ENCODE measurements around the gene GPC6.

Gene GPC6

DNA sequence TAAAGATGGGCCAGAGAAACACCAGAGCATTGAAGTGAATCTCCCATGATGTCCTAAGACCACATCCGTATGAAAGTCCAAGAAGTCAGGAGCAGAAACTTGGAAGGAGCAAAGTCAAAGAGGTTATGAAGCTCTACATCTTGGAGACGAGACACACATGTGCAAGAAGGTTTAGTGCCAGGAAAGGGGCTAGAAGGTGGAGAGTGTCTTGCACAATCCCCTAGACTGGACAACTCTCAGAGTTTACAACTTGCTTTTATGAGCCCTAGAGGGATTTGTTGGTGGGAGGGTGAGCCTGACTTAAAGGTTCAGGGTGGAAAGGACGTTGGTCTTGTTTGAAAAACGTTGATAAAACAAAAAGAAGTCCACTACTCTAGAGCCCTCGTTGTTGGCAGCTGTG, 150.6 kb downstream of the GPC6 start:
- DNase-seq (ENCODE audit: low read depth), result no peak

DNA sequence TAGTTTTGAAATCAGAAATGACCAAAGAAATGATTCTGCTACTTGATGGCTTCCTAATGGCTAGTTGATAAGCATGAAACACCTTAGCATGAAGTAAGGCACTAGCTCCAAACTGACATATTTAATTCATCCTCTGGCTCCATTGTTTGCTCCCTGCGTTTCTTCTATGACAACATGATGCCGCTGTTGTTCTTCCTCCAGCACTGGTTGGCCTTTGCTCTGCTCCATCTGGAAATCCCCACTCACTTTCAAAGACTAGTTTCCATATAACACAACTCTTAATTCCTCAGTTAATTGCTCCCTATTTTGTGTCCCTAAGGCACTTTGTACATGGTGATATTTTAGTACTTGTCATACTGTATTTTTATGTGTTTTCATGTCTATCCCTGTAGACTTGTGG, 151.6 kb downstream of the GPC6 start:
- DNase-seq (ENCODE audit: low read depth), result no peak

DNA sequence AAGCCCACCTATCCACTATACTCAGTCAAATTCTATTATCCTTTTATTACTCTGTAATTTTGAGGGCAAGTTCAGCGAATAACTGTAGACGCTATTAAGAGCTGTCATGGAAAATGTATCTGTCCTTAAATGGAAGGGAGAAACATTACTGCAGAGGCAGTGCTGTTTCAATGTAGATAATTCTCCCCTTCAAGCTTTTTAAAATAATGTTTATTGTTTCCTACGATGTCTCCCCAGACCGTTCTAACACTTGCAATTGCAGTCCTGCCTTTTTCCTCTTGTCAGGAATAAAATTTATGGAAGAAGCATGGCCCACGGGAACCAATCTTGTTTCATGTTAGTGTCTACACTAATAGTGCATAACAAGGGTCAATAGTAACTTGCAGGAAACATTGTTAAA, 159.5 kb downstream of the GPC6 start:
- DNase-seq (ENCODE audit: low read depth), result no peak

DNA sequence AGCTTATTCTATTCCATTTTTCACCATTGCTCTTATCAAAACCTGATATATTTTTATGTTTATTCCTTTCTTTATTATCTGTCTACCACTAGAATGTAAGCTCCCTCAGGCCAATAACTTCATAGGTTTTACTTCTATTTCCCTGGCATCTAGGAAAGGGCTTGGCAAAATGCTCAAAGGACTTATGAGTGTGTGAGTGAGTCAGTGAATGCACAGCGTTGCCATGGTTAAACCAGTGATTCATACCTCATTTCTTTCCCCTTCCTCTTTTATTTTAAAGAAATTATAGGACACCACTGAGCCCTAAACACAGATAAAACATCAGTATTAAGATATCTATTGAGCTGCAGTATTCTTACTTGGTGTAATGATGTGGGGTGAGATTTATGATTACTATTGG, 162.1 kb downstream of the GPC6 start:
- no peak for DNase-seq (ENCODE audit: low read depth)

DNA sequence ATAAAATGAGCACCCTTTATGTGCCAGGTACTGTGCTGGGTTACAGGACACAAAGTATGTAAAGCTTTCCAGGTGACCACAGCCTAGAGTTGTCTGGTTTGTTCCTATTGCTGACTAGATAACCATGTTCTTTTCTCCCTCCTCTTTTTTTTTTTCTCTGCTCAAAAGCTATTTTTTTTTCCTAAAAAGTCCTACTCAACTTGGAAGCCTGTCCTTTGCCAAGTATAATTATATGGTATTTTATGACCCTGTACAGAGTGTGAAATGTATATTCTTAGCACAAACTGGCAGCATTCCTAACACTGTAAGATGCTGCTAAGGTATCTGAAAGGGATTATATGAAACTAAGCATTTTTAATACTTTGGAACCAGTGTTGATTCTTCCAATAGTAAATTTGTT, 171.0 kb downstream of the GPC6 start:
- DNase-seq (ENCODE audit: low read depth), result no peak

DNA sequence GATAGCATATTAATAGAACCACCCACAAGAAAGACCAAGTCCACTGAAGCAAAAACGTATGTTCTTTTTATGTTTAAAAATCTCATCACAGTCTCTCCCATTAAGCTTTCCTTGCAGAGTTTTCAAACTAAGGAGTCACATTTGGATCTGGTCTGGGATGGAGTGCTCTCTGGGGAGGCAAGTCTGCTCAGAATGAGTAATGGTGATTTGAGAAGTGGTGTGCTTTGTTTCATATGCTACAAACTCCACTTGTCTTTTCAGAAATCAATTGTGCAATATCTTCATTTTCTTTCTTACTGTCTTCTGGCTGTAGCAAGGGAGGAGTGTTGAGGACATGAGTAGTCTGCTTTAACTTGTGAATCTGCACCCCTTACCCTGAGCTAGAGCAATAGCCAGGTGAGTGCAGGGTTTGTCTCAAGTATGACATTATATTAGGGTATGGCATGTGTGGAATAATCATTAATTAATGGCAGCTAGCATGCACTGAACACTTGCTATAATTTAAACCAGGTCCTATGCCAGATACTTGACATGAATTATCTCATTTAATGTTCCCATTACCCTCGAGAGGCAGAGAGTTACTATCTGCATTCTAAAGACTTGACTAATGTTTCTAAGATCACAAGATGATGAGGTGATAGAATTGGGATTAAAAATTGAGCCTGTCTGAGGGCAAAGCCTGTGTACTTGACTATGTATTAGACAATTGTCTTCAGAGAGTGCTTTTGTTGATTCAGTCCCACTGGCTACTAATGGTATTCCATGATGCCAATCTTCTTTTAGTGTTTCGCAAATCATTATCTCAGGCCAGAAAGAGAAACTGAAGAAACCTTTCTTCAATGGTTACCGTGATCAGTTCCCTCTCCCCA, 171.8 kb downstream of the GPC6 start:
- no peak for DNase-seq (ENCODE audit: low read depth)

DNA sequence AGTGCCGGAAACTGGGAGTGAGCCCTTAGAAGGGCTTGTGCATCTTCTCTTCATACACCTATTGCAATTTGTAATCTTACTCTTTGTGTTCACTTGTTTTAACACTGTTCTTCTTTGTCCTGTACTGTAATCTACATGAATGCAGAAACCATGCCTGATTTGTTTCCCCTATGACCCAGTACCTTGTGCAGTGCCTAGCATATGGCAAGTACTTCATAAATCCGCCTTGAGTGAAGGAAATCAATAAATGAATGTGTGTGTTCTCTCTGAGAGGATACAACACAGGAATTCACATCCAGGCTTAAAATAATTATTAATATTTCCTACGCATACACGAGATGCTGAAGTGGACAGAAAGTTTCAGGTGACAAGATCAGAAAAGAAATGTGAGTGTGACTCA, 172.6 kb downstream of the GPC6 start:
- no peak for DNase-seq (ENCODE audit: low read depth)

DNA sequence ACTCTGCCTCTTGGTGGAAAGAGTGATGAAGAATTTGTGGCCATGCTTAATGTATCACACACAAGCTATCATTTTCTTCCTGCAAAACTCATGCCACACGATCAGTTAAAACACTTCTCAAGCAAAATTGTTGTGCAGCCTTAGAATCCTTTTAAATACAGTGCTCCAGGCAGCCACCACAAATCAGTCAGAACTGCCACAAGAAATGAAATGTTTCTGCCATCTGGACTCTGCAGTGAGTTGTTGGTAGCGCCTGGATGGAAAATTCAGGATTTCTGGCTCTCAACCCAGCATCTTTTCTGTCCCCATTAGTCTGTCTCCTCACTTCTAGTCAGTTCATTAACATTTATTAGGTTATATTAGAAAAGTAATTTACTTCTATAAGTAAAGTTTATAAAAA, 179.5 kb downstream of the GPC6 start:
- no peak for DNase-seq (ENCODE audit: low read depth)

DNA sequence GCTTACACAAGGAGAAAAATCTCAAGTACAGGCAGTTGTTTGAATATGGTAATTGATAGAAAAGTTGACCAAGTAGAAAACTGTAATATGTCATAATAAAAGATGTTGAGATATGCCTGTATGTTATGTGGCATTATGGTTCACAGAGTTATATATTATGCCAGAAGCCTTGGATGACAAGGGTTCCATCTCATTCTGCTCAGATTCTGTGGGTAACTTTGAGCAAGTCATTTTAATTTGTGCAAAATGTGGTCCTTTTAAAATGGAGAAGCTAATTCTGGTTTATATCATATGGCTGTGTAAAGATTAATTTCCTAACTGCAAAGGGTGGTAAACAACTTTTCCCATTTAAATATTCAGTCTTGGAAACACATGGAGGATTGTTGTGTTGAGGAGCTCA, 180.9 kb downstream of the GPC6 start:
- no peak for DNase-seq (ENCODE audit: low read depth)

DNA sequence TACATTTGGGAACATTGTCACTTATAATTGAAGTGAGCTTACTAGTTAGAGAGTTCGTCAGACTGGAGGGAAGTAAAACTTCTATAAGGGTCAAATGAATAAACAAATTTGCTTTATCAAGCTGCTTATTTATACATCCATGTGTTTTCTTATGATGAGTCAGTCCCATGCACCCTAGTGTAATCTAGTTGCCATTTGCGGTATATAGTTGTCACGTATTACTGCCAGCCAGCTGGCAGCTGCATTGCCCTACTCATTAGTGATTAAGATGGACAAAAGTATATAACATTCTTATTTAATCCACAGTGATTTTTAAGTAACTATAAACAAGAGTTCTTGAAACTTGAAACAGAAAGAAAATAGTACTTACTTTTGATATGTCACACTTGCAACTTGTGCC, 182.4 kb downstream of the GPC6 start:
- no peak for DNase-seq (ENCODE audit: low read depth)

DNA sequence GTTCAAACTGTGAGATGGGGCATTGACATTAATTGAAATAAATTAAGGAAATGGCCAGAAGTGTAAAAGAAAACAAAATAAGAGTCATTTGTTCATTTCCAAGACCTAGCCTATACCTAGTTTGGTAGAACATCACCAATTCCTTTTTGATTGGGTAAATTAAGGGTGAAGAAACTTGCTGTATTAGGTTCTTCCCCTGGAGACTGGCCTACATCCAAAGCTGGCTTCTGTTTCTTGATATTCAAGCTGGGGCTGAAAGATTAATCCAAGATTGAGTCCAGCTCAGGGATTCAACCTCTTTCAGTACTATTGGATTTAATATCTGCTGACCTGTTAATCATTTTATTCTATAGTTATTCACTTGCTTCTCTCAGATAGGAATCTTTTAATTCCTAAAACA, 183.2 kb downstream of the GPC6 start:
- no peak for DNase-seq (ENCODE audit: low read depth)

DNA sequence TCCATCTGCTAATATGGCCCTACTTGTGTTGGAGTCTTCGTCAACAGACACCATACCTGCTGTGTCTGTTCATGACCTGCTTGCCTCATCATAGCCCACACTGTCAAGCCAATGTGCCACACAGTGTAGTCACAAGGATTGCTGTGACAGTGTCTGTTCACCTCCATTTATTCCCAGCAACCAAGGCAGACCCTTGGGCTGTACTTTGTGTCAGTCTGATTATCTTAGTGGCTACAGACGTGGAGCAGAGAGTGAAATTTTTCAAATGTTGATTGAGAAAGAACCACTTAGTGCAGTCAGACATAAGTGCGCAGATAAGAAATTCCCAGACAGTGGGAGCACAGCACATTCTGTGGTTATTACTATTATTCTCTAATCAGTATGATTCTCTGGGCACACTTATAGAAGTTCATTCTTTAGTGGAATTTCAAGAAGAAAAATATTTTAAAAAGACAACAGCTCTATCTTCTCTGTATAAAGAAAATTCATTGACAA, 184.6 kb downstream of the GPC6 start:
- no peak for DNase-seq (ENCODE audit: low read depth)

DNA sequence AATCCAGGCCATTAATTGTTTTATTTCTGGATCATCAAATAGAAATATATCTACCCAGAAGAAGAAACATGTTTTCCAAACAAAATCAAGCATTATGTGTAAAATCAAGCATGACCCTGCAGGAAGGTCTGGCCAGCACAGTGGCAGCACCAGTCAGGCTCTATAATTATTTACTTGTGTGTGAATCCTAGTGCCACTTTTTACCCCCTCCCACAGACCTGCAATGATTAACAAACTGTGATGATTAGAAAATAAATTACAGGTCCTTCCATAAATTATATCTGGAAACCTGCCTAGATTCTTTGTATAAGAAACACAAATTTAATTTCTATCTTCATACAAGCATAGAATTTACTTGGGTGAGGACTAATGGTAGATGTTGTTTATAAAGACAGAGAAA, 186.1 kb downstream of the GPC6 start:
- DNase-seq (ENCODE audit: low read depth), result no peak

DNA sequence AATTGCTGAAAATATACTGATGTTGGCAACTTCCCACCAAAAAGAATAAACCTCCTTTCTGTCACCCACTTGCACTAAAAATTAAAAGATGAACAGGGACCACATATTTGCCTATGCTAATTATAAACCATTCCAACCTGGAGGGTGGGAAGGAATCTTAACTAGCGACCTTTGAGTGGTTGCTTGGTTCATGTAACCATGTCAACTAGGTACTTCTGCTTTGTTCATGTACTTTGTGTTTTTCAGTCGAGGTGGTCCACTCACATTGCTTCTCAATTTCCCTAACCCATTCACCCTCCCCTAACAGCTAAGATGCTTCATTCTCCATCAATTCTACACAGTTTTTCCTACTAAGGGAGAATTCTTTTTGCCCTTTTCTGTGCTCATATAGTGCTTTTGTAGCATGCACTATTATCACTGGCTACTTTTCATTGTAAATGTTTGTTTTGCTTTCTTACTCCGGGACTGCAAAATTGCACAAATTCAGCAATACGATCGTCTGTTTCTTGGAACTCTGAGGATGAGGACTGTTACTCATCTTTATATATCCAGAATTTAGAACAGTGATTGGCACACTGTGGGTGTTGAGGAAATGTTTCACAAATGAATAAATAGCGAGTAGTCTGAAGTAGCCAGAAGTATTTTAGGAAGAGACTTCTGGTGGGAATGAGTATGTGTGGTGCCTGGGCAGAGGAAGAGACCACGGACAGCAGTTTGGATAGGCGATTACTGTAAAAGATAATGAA, 187.5 kb downstream of the GPC6 start:
- no peak for DNase-seq (ENCODE audit: low read depth)

DNA sequence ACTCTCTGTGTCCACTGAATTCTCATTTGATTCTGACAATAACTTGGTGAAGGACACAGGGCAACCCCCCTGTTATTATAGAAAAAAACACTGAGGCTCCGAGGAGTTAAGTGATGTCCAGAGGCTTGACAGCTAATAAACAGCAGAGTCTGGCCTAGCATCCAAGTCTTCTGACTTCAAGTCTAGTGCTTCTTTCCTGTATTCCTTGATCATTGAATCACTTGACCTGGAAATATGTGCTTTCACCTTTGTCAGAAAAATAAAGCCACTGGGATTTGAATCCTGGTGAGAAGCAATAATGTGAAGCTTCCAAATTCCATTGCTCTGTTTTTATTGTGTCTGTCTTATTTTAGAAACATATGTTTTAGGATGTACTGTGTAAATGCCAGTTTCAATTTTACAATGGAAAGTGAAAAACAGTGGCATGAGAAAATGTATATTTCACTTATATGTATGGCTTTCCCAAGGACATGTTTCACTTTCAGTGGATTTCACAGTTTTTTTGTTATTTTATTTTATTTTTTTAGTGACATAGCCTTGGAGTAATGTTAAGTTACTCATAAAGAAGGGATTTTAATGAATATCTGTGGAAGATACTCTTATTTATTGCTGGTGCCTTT, 190.2 kb downstream of the GPC6 start:
- no peak for DNase-seq (ENCODE audit: low read depth)

DNA sequence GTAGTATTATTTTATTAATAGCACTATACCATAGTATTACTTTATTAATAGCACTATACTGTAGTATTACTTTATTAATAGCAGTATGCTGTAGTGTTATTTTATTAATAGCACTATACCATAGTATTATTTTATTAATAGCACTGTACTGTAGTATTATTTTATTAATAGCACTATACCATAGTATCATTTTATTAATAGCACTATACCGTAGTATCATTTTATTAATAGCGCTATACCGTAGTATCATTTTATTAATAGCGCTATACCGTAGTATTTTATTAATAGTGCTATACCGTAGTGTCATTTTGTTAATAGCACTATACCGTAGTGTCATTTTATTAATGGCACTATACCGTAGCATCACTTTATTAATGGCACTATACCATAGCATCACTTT, 191.8 kb downstream of the GPC6 start:
- no peak for DNase-seq (ENCODE audit: low read depth)

DNA sequence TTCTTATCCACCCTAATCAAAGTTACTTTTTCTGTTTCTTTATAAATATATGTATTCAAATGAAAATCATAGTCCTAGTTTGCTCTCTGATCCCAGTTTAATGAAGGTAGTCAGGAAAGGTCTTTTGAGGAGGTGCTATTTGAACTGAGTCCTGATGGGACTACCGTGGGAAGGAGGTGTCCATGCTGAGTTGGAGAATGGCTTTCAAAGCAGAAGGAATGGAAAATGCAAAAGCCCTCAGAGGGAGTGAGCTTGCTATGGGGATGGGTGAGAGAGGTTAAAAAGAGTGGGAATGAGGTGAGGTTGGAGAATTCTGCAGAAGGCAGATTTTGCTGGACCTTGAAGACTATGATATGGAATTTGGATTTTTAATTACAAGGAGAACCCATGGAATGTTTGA, 193.6 kb downstream of the GPC6 start:
- no peak for DNase-seq (ENCODE audit: low read depth)

DNA sequence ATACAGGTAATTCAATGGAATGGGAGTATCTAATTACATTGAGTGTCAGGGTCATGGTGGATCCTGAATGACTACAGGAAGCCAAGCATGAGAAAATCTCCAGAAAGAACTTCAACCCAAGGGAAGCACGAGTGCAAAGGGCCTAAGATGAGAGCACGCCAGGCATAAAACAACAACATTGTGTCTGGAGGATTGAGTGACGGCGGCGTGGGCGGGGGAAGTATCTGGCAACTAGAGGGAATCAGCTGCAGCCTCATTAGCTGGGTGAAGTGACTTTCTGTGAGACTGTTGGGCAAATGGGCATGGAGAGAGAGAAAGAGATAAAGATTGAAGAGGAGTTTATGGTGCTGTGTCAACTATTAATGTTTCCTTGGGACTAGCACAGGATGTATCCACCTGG, 194.3 kb downstream of the GPC6 start:
- DNase-seq (ENCODE audit: low read depth), result no peak

DNA sequence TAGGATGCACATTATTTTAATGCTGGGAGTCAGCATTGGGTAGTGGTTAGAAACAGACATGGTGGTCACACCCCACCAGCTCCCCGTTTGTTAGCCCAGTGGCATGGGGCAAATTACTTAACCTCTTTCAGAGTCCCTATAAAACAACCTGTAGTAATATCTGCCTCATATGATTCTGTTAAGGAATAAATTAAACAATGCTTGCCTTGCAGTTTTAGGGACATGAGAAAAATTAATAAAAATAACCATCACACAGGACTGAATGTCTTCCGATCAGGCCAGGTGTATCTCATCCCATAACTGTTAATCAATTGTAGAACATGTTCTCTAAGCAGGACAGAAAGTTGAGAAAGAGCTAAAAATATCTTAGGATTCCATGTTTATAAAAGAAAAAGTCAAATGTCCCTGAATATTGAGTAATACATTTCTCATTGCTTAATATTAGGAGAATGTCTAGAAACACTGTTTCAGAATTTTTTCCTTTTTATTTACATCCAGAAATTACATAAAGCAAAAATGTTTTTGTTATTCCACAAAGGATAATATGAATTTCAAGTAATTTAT, 196.5 kb downstream of the GPC6 start:
- no peak for DNase-seq (ENCODE audit: low read depth)

DNA sequence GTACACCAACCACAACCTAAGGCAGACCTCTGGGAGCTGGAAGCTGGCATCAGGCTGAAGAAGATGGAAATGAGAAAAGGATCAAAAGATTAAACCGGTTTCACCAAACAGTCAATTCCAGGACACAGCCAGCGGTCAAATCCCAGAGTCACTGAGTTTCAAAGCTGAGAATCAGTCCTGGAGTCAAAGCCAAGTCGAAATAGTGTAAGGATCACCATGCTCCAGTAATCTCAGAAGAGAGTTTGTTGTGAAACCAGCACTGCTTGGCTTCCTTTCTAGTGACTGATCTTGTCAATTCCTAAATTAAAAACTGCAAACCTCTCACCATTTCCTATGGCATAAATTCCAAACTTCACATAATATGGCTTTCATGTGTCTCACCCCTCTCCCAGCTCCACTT, 198.8 kb downstream of the GPC6 start:
- no peak for DNase-seq (ENCODE audit: low read depth)

DNA sequence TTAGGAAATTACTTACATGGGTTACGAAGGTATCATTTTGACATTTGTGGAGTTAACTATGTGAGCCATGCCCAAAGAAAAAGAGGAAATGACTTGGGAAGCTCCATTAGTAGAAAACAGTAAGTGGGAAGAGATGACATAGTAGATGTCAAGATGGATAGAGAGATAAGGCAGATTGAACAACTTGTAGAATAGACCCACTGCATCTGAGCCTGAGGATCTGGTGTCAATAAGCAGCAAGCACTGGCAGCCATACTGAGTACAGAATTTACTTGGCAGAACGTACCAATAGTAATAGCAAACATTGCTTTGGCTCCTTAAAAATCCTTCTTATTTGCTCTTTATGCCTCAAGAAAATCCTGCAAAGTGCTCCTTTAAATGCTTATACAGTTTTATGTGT, 203.8 kb downstream of the GPC6 start:
- DNase-seq (ENCODE audit: low read depth), result no peak

DNA sequence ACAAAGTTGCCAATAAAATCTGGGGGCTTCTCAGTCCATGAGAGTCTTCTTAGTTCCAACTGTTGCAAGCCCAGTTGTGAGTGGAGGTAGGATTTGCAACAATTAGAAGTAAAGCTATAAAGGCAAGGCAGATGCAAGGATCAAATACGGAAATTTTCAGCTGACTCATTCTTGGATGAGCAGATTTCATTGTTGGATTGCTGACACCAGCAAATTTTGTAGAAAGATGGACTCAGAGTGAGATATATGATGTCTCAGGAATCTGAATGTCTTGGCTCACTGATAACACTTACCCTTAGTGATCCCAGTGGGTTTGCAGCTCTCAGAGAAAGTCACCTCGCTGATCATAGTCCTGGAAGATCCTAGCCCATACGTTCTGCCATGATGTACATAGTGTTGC, 209.0 kb downstream of the GPC6 start:
- no peak for DNase-seq (ENCODE audit: low read depth)

DNA sequence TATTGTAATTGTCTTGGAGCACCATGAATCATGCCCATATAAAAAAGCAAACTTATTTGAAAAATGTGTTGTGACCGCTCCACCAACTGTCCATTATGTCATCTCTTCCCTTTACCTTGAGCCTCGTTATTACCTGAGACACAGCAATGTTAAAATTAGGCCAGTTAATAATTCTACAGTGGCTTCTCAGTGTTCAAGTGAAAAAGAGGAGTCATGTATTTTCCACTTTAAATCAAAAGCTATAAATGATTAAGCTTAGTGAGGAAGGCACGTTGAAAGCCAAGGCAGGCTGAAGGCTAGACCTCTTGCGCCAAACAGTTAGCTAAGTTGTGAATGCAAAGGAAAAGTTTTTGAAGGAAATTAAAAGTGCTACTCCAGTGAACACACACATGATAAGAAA, 210.5 kb downstream of the GPC6 start:
- DNase-seq (ENCODE audit: low read depth), result no peak
